PFSK-1 (cell line): ENCODE data around the gene RAB31.

Experiments
- POLR2AphosphoS5 ChIP-seq: IDR thresholded peaks from 2 replicates; pipeline ENCODE4 v1.6.1; 2012; ENCODE audit warnings: low read depth, mild to moderate bottlenecking, control low read depth, low read length, moderate library complexity
- SIN3A ChIP-seq: IDR thresholded peaks from 2 replicates; pipeline ENCODE4 v1.6.1; 2012; ENCODE audit warnings: mild to moderate bottlenecking, low read length, moderate library complexity, borderline replicate concordance; ENCODE audit not compliant: insufficient read depth
- TF ChIP-seq, protein P1 (sequence below), 2 experiments: IDR thresholded peaks; 2 replicates each; pipeline versions ENCODE4 v1.6.1 to v1.8.0; 2011 to 2012; ENCODE audit warnings: low read depth in 2 of 2, low read length in 2 of 2, control low read depth in 1 of 2, inconsistent platforms in 1 of 2, mild to moderate bottlenecking in 1 of 2, moderate library complexity in 1 of 2; ENCODE audit not compliant: insufficient read depth in 1 of 2

DNA sequence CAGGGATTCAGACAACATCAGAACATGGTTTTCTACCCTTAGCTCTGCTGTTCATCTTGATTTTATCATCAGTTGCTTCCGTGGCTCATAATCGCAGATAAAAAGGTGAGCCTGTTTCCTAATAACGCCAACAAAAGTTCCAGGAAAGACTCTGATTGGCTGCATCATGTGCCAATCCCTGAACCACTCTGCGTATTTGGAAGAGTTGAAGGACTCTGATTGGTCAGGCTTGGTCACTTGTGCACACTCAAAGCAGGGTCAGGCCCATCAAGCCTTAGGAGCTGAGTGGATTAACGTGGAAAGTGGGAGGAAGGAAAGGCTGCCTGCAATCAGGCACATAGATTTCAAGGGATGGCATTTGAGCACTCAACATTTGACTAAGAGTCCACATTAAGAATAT lies 189.0 kb downstream of the RAB31 start:
- TF ChIP-seq POLR2AphosphoS5 (no peak), SIN3A (no peak)
- TF ChIP-seq, protein P1, sequence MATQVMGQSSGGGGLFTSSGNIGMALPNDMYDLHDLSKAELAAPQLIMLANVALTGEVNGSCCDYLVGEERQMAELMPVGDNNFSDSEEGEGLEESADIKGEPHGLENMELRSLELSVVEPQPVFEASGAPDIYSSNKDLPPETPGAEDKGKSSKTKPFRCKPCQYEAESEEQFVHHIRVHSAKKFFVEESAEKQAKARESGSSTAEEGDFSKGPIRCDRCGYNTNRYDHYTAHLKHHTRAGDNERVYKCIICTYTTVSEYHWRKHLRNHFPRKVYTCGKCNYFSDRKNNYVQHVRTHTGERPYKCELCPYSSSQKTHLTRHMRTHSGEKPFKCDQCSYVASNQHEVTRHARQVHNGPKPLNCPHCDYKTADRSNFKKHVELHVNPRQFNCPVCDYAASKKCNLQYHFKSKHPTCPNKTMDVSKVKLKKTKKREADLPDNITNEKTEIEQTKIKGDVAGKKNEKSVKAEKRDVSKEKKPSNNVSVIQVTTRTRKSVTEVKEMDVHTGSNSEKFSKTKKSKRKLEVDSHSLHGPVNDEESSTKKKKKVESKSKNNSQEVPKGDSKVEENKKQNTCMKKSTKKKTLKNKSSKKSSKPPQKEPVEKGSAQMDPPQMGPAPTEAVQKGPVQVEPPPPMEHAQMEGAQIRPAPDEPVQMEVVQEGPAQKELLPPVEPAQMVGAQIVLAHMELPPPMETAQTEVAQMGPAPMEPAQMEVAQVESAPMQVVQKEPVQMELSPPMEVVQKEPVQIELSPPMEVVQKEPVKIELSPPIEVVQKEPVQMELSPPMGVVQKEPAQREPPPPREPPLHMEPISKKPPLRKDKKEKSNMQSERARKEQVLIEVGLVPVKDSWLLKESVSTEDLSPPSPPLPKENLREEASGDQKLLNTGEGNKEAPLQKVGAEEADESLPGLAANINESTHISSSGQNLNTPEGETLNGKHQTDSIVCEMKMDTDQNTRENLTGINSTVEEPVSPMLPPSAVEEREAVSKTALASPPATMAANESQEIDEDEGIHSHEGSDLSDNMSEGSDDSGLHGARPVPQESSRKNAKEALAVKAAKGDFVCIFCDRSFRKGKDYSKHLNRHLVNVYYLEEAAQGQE (IDR thresholded peaks at IDR 0.05; ENCODE audit: insufficient read depth in 1 of 2, low read depth in 2 of 2, low read length in 2 of 2) = no peak
